OCI-LY7 (cell line): ENCODE measurements around the gene FAM3D. TPM values are rescaled to one million over a fixed set of nuclear protein-coding genes. Genes with fewer than 3 reads are reported as not detected.
"Not testable (repeated sequence)": the region's sequence is repeated elsewhere in the genome, so short reads cannot be mapped to it uniquely, and the experiment has no call there.

Experiments used
- BruUV-seq: library from RNA; stranded (reverse); fragments of 400-500 nt; replicated peaks from 2 replicates; lab custom pipeline; 2021; lab: Mats Ljungman, UMichigan
- CTCF ChIA-PET: fragments of 300-600 bp; sonication (Branson Sonifier 250); formaldehyde crosslinking; loops from one replicate; lab custom pipeline; 2022; ENCODE audit warnings: antibody characterized with exemption; ENCODE audit not compliant: unreplicated experiment; lab: Charles Lee
- POLR2A ChIA-PET: fragments of 300-600 bp; sonication (Branson Sonifier 250); formaldehyde crosslinking; loops from one replicate; lab custom pipeline; 2022; ENCODE audit warnings: antibody characterized with exemption; lab: Charles Lee
- DNase-seq: peaks from one replicate; pipeline ENCODE4 v3.0.0-alpha.2; 2015; ENCODE audit warnings: low spot score
- H2AFZ ChIP-seq: fragments of 200-600 bp; sonication (generic), shearing (Covaris generic); 2 replicates; pipeline ENCODE4 v1.6.1; 2014; ENCODE audit warnings: mild to moderate bottlenecking, antibody characterized with exemption, low read length, moderate library complexity
- H3K27ac ChIP-seq: fragments of 200-600 bp; sonication (generic); 2 replicates; pipeline ENCODE4 v1.5.1; 2014; ENCODE audit warnings: mixed run types, low read depth, mild to moderate bottlenecking, moderate library complexity, low read length, inconsistent platforms; ENCODE audit not compliant: poor library complexity, severe bottlenecking
- H3K36me3 ChIP-seq: fragments of 200-600 bp; sonication (generic); 2 replicates; pipeline ENCODE4 v1.6.1; 2014; ENCODE audit warnings: mild to moderate bottlenecking, antibody characterized with exemption, low read length, moderate library complexity, mixed read lengths; ENCODE audit not compliant: insufficient read depth
- H3K4me1 ChIP-seq: fragments of 200-600 bp; sonication (generic); 2 replicates; pipeline ENCODE4 v1.5.1; 2014; ENCODE audit warnings: mild to moderate bottlenecking, low read length; ENCODE audit not compliant: insufficient read depth, poor library complexity, severe bottlenecking
- H3K4me2 ChIP-seq: fragments of 200-600 bp; sonication (generic); 2 replicates; pipeline ENCODE4 v1.6.1; 2014; ENCODE audit warnings: mild to moderate bottlenecking, low read length
- H3K4me3 ChIP-seq: fragments of 200-600 bp; sonication (generic); 2 replicates; pipeline ENCODE4 v1.5.1; 2014; ENCODE audit warnings: mild to moderate bottlenecking, low read depth, low read length; ENCODE audit not compliant: poor library complexity, severe bottlenecking
- H3K79me2 ChIP-seq: fragments of 200-600 bp; sonication (generic); 2 replicates; pipeline ENCODE4 v1.6.1; 2016; ENCODE audit warnings: low read depth, mild to moderate bottlenecking, low read length, moderate library complexity, mixed read lengths; ENCODE audit not compliant: insufficient read depth
- H3K9me2 ChIP-seq: fragments of 200-600 bp; sonication (generic); 2 replicates; pipeline ENCODE4 v1.6.1; 2016; ENCODE audit warnings: mild to moderate bottlenecking, low read length, mixed read lengths; ENCODE audit not compliant: insufficient read depth
- H3K9me3 ChIP-seq: fragments of 200-600 bp; sonication (generic); 2 replicates; pipeline ENCODE4 v1.6.1; 2014; ENCODE audit warnings: mild to moderate bottlenecking, mixed run types, low read length, mixed read lengths
- H4K20me1 ChIP-seq: fragments of 200-600 bp; sonication (generic); 2 replicates; pipeline ENCODE4 v1.6.1; 2014; ENCODE audit warnings: mild to moderate bottlenecking, antibody characterized with exemption, low read length, moderate library complexity, mixed read lengths; ENCODE audit not compliant: insufficient read depth
- CTCF ChIP-seq: fragments of 200-600 bp; sonication (generic); conservative IDR thresholded peaks from 2 replicates; pipeline ENCODE4 v1.5.1; 2014; ENCODE audit warnings: mild to moderate bottlenecking, antibody characterized with exemption, low read length, moderate library complexity, mixed read lengths
- EZH2phosphoT487 ChIP-seq: fragments of 200-600 bp; sonication (generic); IDR thresholded peaks from 2 replicates; pipeline ENCODE4 v1.6.1; 2018; ENCODE audit warnings: low read depth, borderline replicate concordance, mild to moderate bottlenecking, mixed run types, antibody characterized with exemption, low read length, moderate library complexity, mixed read lengths
- intact Hi-C: fragments of 100-400 bp; cut with micrococcal nuclease; formaldehyde crosslinking; loops from one replicate; pipeline ENCODE4 v1.10.0; 2022; ENCODE audit not compliant: unreplicated experiment
- total RNA-seq, 2 experiments: library from RNA; depleted of rRNA in 1 of 2; stranded (reverse); fragments of >200 nt in 1 of 2; shearing (Covaris generic) in 1 of 2; gene quantifications; 2 replicates each; pipeline ENCODE4 v1.2.3, GENCODE V29; 2014 to 2022

Gene FAM3D
- total RNA-seq, 2 experiments from 2014 or later: not detected

DNA sequence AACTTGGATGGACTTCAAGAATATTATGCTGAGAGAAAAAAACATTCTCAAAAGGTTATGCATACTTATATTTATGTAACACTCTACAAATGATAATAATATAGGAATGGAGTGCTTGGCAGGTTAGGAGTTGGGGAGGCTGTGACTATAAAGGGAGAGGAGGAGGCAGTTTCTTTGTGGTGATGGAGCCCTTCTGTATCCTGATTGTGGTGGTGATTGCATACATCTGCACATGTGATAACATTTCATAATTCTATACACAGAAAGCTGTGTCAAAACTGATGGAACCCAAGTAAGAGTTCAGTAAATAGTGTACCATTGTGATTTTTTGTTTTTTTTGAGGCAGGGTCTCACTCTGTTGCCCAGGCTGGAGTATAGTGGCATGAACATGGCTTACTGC lies 31.7 kb upstream of the FAM3D start:
- Histone ChIP-seq H3K4me2 (no peak overlapping the region), H2AFZ (no peak overlapping the region), H3K9me3 (no peaks in the 10 kb centered on the region), H4K20me1 (no peaks in the 10 kb centered on the region), H3K79me2 (no peaks in the 10 kb centered on the region), H3K4me3 (no peak overlapping the region), H3K9me2 (no peaks in the 10 kb centered on the region), H3K36me3 (no peaks in the 10 kb centered on the region), H3K27ac (no peak overlapping the region), H3K4me1 (no peaks in the 10 kb centered on the region)
- BruUV-seq: no TSS peak
- intact Hi-C loops: no loop called here
- DNase-seq: no peak
- POLR2A ChIA-PET: no interaction called here
- TF ChIP-seq CTCF (no peak), EZH2phosphoT487 (no peak)
- CTCF ChIA-PET: no interaction called here

- H2AFZ ChIP-seq: no peak overlapping the region
- H3K79me2 ChIP-seq: no peaks in the 10 kb centered on the region
- H3K9me2 ChIP-seq: no peaks in the 10 kb centered on the region
- no peak overlapping the region for H3K27ac ChIP-seq
- no peak for DNase-seq
- TF ChIP-seq CTCF: no peak
- no peak for TF ChIP-seq EZH2phosphoT487
- no peaks in the 10 kb centered on the region for H3K9me3 ChIP-seq
- no peaks in the 10 kb centered on the region for H4K20me1 ChIP-seq
- no peak overlapping the region for H3K4me2 ChIP-seq
- no peaks in the 10 kb centered on the region for H3K4me1 ChIP-seq
- BruUV-seq: no TSS peak
- ChIA-PET POLR2A (interaction anchor here (0.6 kb wide), 1 partner anchor 9 kb away, joined by 4 read pairs; no protein-coding TSS in a partner anchor), CTCF (no interaction called here)
- no peaks in the 10 kb centered on the region for H3K36me3 ChIP-seq
- no peak overlapping the region for H3K4me3 ChIP-seq
- intact Hi-C loops: no loop called here
Measured at GRCh38 chr3:58697561-58697960, 31.0 kb upstream of the FAM3D start.

- H3K9me3 ChIP-seq, H3K4me2 ChIP-seq, intact Hi-C loops, CTCF ChIA-PET, DNase-seq, BruUV-seq, H3K36me3 ChIP-seq, H3K4me3 ChIP-seq, H3K79me2 ChIP-seq, H2AFZ ChIP-seq, H3K9me2 ChIP-seq, H3K4me1 ChIP-seq, H4K20me1 ChIP-seq, H3K27ac ChIP-seq: not testable (repeated sequence)
- POLR2A ChIA-PET: interaction anchor here (0.6 kb wide), 1 partner anchor 9 kb away, joined by 4 read pairs; no protein-coding TSS in a partner anchor
Measured at GRCh38 chr3:58696813-58697212, 30.2 kb upstream of the FAM3D start.
